Activated CD8-positive, alpha-beta T cell treated with anti-CD3 and anti-CD28 coated beads for 36 hours (primary cell): ENCODE data around the gene ST6GALNAC4. TPM values are rescaled to one million over a fixed set of nuclear protein-coding genes. Genes with fewer than 3 reads are reported as not detected.

Experiments used
- ATAC-seq: fragments of 200-7000 bp; cut with Tn5 transposase; one replicate; pipeline ENCODE4 v1.10.0; 2021; ENCODE audit warnings: mild to moderate bottlenecking, moderate library complexity
- CTCF ChIA-PET: fragments of 350-600 bp; sonication (Branson Sonifier 250); formaldehyde crosslinking; loops from one replicate; lab custom pipeline; 2021; ENCODE audit warnings: antibody characterized with exemption; lab: Charles Lee
- POLR2A ChIA-PET: fragments of 350-600 bp; sonication (Branson Sonifier 250); formaldehyde crosslinking; loops from one replicate; lab custom pipeline; 2021; ENCODE audit warnings: antibody characterized with exemption; lab: Charles Lee
- DNase-seq: peaks from one replicate; pipeline ENCODE4 v3.0.0-alpha.2; 2020
- H3K27ac Mint-ChIP-seq: one replicate; pipeline ENCODE4 v1.8.0; 2021; ENCODE audit warnings: mild to moderate bottlenecking, mixed read lengths
- H3K27me3 Mint-ChIP-seq: one replicate; pipeline ENCODE4 v1.8.0; 2021; ENCODE audit warnings: mixed read lengths
- H3K36me3 Mint-ChIP-seq: one replicate; pipeline ENCODE4 v1.8.0; 2021; ENCODE audit warnings: low read depth, mixed read lengths
- H3K4me1 Mint-ChIP-seq: one replicate; pipeline ENCODE4 v1.8.0; 2021; ENCODE audit warnings: low read depth, mixed read lengths
- H3K4me3 Mint-ChIP-seq: one replicate; pipeline ENCODE4 v1.8.0; 2021; ENCODE audit warnings: mild to moderate bottlenecking, moderate library complexity, mixed read lengths
- H3K9me3 Mint-ChIP-seq: one replicate; pipeline ENCODE4 v1.8.0; 2021; ENCODE audit warnings: mixed read lengths
- intact Hi-C: fragments of 100-400 bp; cut with micrococcal nuclease; formaldehyde crosslinking; loops from one replicate; pipeline ENCODE4 v1.10.0; 2022
- total RNA-seq, 2 experiments: library from RNA; stranded (reverse); gene quantifications; one replicate each; pipeline ENCODE4 v1.2.3, GENCODE V29; 2021
- TF ChIP-seq, protein P1 (sequence below): fragments of 200-600 bp; IDR thresholded peaks from one replicate; pipeline ENCODE4 v1.8.0; 2022; ENCODE audit warnings: antibody characterized with exemption, mild to moderate bottlenecking

ST6GALNAC4 gene
- total RNA-seq, 2 experiments from 2014 or later = 34.3 to 34.9 TPM

DNA sequence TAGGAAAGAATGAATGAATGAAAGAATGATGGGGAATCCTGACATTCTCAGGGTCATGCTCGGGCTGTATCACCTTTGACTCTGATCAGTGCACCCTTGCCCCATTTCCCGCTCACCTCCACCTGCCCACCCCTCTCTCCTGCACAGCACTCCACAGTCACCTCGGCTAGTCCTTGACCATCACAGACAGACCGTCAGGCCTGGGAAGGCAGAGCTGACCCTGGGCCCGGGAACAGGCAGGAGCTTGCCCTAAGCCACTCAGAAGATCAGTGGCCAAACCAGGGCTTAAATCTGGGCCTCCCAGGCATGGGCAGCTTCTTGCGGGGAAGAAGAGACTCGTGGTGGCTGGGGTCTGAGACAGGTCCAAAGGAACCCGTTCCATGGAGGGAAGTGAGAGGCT is 21.0 kb downstream of the ST6GALNAC4 start:
- H3K4me1 Mint-ChIP-seq = peaks cover 18% of the 10 kb centered on the region
- H3K9me3 Mint-ChIP-seq = peaks cover 15% of the 10 kb centered on the region
- H3K27ac Mint-ChIP-seq = no peak overlapping the region
- ATAC-seq = no peak
- TF ChIP-seq, protein P1, sequence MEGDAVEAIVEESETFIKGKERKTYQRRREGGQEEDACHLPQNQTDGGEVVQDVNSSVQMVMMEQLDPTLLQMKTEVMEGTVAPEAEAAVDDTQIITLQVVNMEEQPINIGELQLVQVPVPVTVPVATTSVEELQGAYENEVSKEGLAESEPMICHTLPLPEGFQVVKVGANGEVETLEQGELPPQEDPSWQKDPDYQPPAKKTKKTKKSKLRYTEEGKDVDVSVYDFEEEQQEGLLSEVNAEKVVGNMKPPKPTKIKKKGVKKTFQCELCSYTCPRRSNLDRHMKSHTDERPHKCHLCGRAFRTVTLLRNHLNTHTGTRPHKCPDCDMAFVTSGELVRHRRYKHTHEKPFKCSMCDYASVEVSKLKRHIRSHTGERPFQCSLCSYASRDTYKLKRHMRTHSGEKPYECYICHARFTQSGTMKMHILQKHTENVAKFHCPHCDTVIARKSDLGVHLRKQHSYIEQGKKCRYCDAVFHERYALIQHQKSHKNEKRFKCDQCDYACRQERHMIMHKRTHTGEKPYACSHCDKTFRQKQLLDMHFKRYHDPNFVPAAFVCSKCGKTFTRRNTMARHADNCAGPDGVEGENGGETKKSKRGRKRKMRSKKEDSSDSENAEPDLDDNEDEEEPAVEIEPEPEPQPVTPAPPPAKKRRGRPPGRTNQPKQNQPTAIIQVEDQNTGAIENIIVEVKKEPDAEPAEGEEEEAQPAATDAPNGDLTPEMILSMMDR = no peak
- peaks cover 61% of the 10 kb centered on the region for H3K36me3 Mint-ChIP-seq
- intact Hi-C loops = no loop called here
- CTCF ChIA-PET = interaction anchor here (1.5 to 2.6 kb wide), 2 partner anchors 23 to 26 kb away, joined by 4 to 8 read pairs; no protein-coding TSS in a partner anchor
- POLR2A ChIA-PET = interaction anchor here (0.9 to 2.6 kb wide), 3 partner anchors 8 to 14 kb away, joined by 3 to 10 read pairs (median 5); no protein-coding TSS in a partner anchor
- no peak overlapping the region for H3K4me3 Mint-ChIP-seq
- no peak for DNase-seq
- H3K27me3 Mint-ChIP-seq = no peaks in the 10 kb centered on the region

DNA sequence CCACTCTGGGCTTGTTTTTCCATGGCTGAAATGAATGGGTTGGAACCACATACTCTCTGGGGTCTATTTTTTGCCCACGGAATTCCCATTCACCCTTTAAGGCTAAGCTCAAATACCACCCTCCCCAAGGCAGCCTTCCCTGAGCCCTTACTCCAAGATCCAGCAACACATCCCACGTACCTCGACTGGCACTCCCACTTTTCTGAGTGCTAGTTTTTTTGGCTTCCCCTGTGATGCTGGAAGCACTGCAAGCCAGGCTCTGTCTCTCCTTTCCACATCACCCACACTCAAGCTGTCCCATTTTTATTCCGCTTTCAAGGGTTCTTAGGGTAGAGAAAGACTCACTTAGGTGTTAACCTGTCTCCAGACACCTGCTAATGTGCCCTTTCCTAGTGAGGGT is 23.4 kb downstream of the ST6GALNAC4 start:
- ATAC-seq = no peak
- DNase-seq = no peak
- peaks cover 15% of the 10 kb centered on the region for H3K9me3 Mint-ChIP-seq
- peaks cover 10% of the 10 kb centered on the region for H3K4me1 Mint-ChIP-seq
- ChIA-PET CTCF (interaction anchor here (1.6 to 3.1 kb wide), 2 partner anchors 23 to 28 kb away, joined by 3 to 14 read pairs; no protein-coding TSS in a partner anchor), POLR2A (interaction anchor here (1.7 to 2.1 kb wide), 2 partner anchors 11 kb away, joined by 6 read pairs; no protein-coding TSS in a partner anchor)
- TF ChIP-seq, protein P1 = no peak
- no peak overlapping the region for H3K27ac Mint-ChIP-seq
- intact Hi-C loops = no loop called here
- peaks cover 69% of the 10 kb centered on the region for H3K36me3 Mint-ChIP-seq
- no peaks in the 10 kb centered on the region for H3K27me3 Mint-ChIP-seq
- no peak overlapping the region for H3K4me3 Mint-ChIP-seq

GRCh38 chr9:127892831-127893230 is 24.0 kb downstream of the ST6GALNAC4 start:
- peaks cover 15% of the 10 kb centered on the region for H3K9me3 Mint-ChIP-seq
- intact Hi-C loops = no loop called here
- no peaks in the 10 kb centered on the region for H3K27me3 Mint-ChIP-seq
- TF ChIP-seq, protein P1 = no peak
- peaks cover 7% of the 10 kb centered on the region for H3K4me1 Mint-ChIP-seq
- POLR2A ChIA-PET = interaction anchor here (1.7 to 2.1 kb wide), 2 partner anchors 11 kb away, joined by 6 read pairs; no protein-coding TSS in a partner anchor
- H3K27ac Mint-ChIP-seq = no peak overlapping the region
- CTCF ChIA-PET = interaction anchor here (0.9 to 3.1 kb wide), 3 partner anchors 23 to 28 kb away, joined by 3 to 14 read pairs (median 4); no protein-coding TSS in a partner anchor
- ATAC-seq (no peak), DNase-seq (no peak)
- peaks cover 71% of the 10 kb centered on the region for H3K36me3 Mint-ChIP-seq
- H3K4me3 Mint-ChIP-seq = no peak overlapping the region

GRCh38 chr9:127890053-127890452 is 26.8 kb downstream of the ST6GALNAC4 start:
- H3K27ac Mint-ChIP-seq = no peak overlapping the region
- peaks cover 9% of the 10 kb centered on the region for H3K9me3 Mint-ChIP-seq
- TF ChIP-seq, protein P1 = no peak
- ATAC-seq (no peak), DNase-seq (no peak)
- POLR2A ChIA-PET = no interaction called here
- CTCF ChIA-PET = interaction anchor here (1.0 to 4.5 kb wide), 4 partner anchors 20 to 53 kb away, joined by 3 to 33 read pairs (median 6); no protein-coding TSS in a partner anchor
- peaks cover 59% of the 10 kb centered on the region for H3K36me3 Mint-ChIP-seq
- no peak overlapping the region for H3K4me3 Mint-ChIP-seq
- no peaks in the 10 kb centered on the region for H3K27me3 Mint-ChIP-seq
- intact Hi-C loops = no loop called here
- peaks cover 5% of the 10 kb centered on the region for H3K4me1 Mint-ChIP-seq

DNA sequence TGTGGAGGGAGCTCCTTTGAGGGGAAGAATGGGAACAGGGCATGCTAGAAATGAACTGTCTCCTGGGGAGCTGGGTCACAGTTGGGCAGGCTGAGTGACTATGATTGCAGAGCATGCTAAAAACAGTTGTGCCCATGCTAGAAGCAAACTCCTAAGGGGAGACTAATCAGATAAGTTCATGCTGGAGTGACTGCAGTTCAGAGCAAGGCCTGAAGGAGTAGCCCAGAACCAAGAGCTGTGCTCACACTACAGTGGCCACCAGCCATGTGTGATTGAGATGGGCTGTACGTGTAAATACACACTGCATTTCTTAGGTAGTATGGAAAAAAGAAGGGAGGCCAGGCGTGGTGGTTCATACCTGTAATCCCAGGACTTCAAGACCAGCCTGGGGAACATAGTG is 29.0 kb downstream of the ST6GALNAC4 start:
- POLR2A ChIA-PET = interaction anchor here (0.8 to 1.9 kb wide), 3 partner anchors 9 to 26 kb away, joined by 3 to 10 read pairs (median 6); no protein-coding TSS in a partner anchor
- peak; percentile 43 for ATAC-seq

More for the DNA sequence above, 29.0 kb downstream of the ST6GALNAC4 start:
- no peak overlapping the region for H3K27ac Mint-ChIP-seq
- H3K27me3 Mint-ChIP-seq = no peaks in the 10 kb centered on the region
- no peaks in the 10 kb centered on the region for H3K9me3 Mint-ChIP-seq
- H3K4me3 Mint-ChIP-seq = no peak overlapping the region
- DNase-seq = no peak
- H3K36me3 Mint-ChIP-seq = peaks cover 37% of the 10 kb centered on the region
- H3K4me1 Mint-ChIP-seq = peaks cover 5% of the 10 kb centered on the region
- intact Hi-C loops = no loop called here
- TF ChIP-seq, protein P1 = peak; percentile 28
- CTCF ChIA-PET = interaction anchor here (0.8 to 4.5 kb wide), 4 partner anchors 17 to 71 kb away, joined by 3 to 33 read pairs (median 4); no protein-coding TSS in a partner anchor
